Measurements from ENCODE around the gene GLT6D1. TPM values are rescaled to one million over a fixed set of nuclear protein-coding genes. Genes with fewer than 3 reads are reported as not detected.

The GLT6D1 gene
- total and polyA plus RNA-seq, 2 of the 4 experiments (the other 2 are of a cell fraction), result not detected

GRCh38 chr9:135664266-135664665 is 24.9 kb upstream of the GLT6D1 start:
- no peak for ATAC-seq (ENCODE audit: low read depth)
- intact Hi-C loops (cut with micrococcal nuclease), result no loop called here

More at GRCh38 chr9:135664266-135664665, 24.9 kb upstream of the GLT6D1 start:
- Histone ChIP-seq H3K4me3 (ENCODE audit: insufficient read depth, low read depth, low read length) (no peak overlapping the region), H3K4me2 (ENCODE audit: low read depth, low read length) (no peak overlapping the region), H2BK5ac (ENCODE audit: low read depth, low read length, poor library complexity, severe bottlenecking) (no peak overlapping the region), H2BK120ac (ENCODE audit: low read depth, low read length) (no peak overlapping the region), H3K36me3 (ENCODE audit: control insufficient read depth, insufficient read depth, low read length) (no peaks in the 10 kb centered on the region), H3K79me1 (ENCODE audit: low read depth in 1 of 2, low read length in 2 of 2) (no peaks in the 10 kb centered on the region), H2AK5ac (ENCODE audit: low read depth, low read length) (no peak overlapping the region), H2BK20ac (ENCODE audit: low read depth, low read length) (no peak overlapping the region), H4K91ac (ENCODE audit: insufficient read depth, low read depth, low read length) (no peak overlapping the region), H3K56ac (ENCODE audit: extremely low read depth, insufficient read depth, low read length) (no peak overlapping the region), H4K8ac (ENCODE audit: low read depth in 2 of 2, low read length in 2 of 2) (no peak overlapping the region), H3K9ac (ENCODE audit: low read depth, low read length) (no peak overlapping the region), H3K9me3 (ENCODE audit: control insufficient read depth, insufficient read depth, low read length) (no peaks in the 10 kb centered on the region; the same call in 1 of the 2 replicates), H4K20me1 (ENCODE audit: insufficient read depth, low read length) (no peaks in the 10 kb centered on the region), H3K23ac (ENCODE audit: low read depth, low read length) (no peak overlapping the region), H2AFZ (replicated peaks; ENCODE audit: low read length, poor library complexity) (no peak overlapping the region), H3K27ac (ENCODE audit: insufficient read depth, low read length) (no peak overlapping the region), H3K18ac (ENCODE audit: low read depth, low read length) (no peak overlapping the region), H3K4ac (ENCODE audit: low read depth, low read length) (no peak overlapping the region), H3K4me1 (ENCODE audit: control insufficient read depth, insufficient read depth, low read length) (no peaks in the 10 kb centered on the region), H3K14ac (replicated peaks; ENCODE audit: low read depth, low read length) (no peak overlapping the region), H4K5ac (ENCODE audit: low read depth, low read length) (no peak overlapping the region), H3K9me1 (ENCODE audit: insufficient read depth, low read length) (no peaks in the 10 kb centered on the region), H2AK9ac (replicated peaks; ENCODE audit: low read depth, low read length, poor library complexity) (no peak overlapping the region), H2BK15ac (ENCODE audit: low read depth, low read length) (no peak overlapping the region), H3K27me3 (ENCODE audit: control insufficient read depth, insufficient read depth, low read length) (no peaks in the 10 kb centered on the region)
- ChIA-PET CTCF (no interaction called here), POLR2A (ENCODE audit: unreplicated experiment) (no interaction called here)
- TF ChIP-seq RFX5 (IDR thresholded peaks at IDR 0.05; ENCODE audit: low read depth, low read length) (no peak), CTCF (conservative IDR thresholded peaks at IDR 0.05; ENCODE audit: low read depth, low read length) (no peak), POLR2A (IDR thresholded peaks at IDR 0.05; ENCODE audit: low read depth, low read length) (no peak), NFE2L2 (IDR thresholded peaks at IDR 0.05; ENCODE audit: low read depth, low read length) (no peak), RCOR1 (IDR thresholded peaks at IDR 0.05; ENCODE audit: insufficient replicate concordance, low read length) (no peak)
- dilution Hi-C loops (cut with HindIII; ENCODE audit: low sequenced_read_pairs, unreplicated experiment) (no loop called here), in situ Hi-C loops (cut with MboI; ENCODE audit: low sequenced_read_pairs) (no loop called here)
- WGBS, 2 experiments (ENCODE audit: extremely low coverage in 2 of 2, insufficient read length in 1 of 2), result no CpG with 5 or more reads among the region's 10 CpGs
- BruUV-seq (replicated peaks), result no TSS peak
- no peak for DNase-seq

All from IMR-90 (cell line).